Measurements from ENCODE around the gene GATM.

DNA sequence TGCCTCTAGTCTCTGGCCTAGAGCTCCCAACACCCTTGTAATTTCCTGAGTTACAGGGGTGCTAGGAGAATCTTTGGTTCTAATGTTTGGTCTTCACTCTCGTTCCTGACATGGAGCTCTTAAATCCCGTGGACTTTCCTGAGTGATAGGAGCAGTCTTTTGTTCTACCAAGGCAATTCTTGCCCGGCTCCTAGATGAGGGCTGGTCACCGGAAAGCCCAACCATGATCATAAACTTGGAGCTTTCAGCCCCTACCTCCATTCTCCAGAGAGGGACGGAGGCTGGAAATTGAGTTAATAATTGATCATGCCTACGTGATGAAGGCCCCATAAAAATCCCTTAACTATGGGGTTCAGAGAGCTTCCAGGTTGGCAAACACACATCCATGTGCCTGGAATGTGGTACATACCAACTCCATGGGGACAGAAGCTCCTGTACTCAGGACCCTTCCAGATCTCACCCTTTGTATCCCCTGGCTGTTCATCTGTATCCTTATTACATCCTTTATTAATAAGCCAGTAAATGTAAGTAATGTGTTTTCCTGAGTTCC lies 18.8 kb upstream of the GATM start:
- TF ChIP-seq, protein P1, sequence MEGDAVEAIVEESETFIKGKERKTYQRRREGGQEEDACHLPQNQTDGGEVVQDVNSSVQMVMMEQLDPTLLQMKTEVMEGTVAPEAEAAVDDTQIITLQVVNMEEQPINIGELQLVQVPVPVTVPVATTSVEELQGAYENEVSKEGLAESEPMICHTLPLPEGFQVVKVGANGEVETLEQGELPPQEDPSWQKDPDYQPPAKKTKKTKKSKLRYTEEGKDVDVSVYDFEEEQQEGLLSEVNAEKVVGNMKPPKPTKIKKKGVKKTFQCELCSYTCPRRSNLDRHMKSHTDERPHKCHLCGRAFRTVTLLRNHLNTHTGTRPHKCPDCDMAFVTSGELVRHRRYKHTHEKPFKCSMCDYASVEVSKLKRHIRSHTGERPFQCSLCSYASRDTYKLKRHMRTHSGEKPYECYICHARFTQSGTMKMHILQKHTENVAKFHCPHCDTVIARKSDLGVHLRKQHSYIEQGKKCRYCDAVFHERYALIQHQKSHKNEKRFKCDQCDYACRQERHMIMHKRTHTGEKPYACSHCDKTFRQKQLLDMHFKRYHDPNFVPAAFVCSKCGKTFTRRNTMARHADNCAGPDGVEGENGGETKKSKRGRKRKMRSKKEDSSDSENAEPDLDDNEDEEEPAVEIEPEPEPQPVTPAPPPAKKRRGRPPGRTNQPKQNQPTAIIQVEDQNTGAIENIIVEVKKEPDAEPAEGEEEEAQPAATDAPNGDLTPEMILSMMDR (conservative IDR thresholded peaks at IDR 0.05) = no peak
- no peak for TF ChIP-seq ZFX (IDR thresholded peaks at IDR 0.05)

All from C4-2B (cell line).